Endometrial microvascular endothelial cells (primary cell): ENCODE data around the gene ASB2. TPM values are rescaled to one million over a fixed set of nuclear protein-coding genes. Genes with fewer than 3 reads are reported as not detected.

ENCODE experiments used
- in situ Hi-C: cut with HindIII; loops from 2 replicates; pipeline ENCODE4 v1.10.0; 2017; ENCODE audit warnings: low sequenced_read_pairs, low pct_unique_long_range_greater_than_20kb; ENCODE audit errors: inconsistent ontology term
- total RNA-seq: library from RNA; depleted of rRNA; stranded (reverse); fragments of >200 nt; gene quantifications from one replicate; pipeline ENCODE4 v1.2.3, GENCODE V29; 2015; ENCODE audit errors: inconsistent ontology term

Gene ASB2
- total RNA-seq, 1 donor from 2014 or later: not detected

DNA sequence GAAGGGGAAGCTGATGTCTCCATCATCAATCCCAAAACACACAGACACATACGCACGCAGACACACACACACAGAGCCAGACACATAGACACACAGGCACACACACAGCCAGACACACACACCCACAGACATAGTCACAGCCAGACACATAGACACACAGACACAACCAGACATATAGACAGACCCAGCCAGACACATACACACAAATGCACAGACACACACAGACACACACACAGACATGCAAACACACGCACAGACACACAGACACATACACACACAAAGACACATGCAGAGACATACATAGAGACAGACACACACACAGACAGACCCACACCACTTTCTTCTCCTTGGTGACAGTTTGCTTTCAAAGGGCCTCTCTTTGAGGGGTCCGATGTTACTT is 27.0 kb upstream of the ASB2 start:
- in situ Hi-C loops: no loop called here

DNA sequence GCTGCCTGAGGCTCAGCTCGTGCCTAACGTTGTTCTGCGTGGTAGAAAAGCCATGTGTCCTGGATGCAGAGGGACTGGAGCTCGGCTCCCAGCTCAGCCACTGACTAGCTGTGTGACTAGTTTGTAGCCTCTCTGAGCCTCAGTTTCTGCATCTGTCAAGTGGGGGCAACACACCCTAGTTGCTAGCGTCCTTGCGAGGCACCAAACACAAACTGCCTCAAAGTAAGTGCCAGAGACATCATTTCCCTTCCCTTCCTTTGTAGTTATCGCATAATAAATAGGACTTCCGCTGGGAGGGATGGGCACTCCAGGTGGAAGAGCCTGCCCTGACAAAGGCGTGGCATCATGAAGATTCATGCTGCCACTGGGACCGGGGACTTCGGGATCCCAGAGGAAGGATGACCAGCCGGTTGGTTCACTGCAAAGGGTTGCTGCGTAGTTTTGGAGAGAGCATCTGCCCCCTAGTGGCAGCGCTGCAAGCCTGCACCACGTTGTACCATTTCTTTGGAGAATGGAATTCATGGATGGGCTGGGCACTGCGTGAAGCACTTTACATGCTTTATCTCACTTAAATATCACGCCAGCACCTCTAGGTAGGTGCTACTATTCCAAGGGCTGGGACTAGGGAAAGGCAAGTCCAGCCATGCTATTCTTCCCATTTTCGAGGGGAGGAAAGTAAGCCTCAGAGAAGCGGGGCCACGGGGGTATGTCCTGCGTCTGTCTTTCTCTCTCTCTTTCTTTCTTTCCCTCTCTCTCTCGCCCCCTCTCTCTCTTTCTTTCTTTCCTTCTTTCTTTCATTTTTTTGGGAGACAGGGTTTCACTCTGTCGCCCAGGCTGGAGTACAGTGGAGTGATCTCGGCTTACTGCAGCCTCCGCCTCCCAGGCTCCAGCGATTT is 25.4 kb upstream of the ASB2 start:
- in situ Hi-C loops: no loop called here

DNA sequence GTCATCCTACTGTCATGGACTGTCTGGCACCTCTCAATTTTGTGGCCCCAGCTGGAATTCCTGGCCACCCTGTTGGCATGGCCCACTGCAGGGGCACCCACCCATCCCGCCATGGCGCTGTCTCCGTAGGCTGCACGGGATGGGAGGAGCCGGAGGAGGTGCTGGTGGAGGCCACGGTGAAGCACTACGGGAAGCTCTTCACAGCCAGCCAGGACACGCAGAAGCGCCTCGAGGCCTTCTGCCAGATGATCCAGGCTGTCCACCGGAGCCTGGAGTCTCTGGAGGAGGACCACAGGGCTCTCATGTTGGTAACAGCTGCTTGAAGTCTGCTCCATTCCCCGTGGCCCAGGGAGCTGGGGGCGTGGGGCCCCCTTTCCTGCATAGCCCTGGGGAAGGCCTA is 24.6 kb upstream of the ASB2 start:
- in situ Hi-C loops: no loop called here

GRCh38 chr14:94000267-94000666 is 23.9 kb upstream of the ASB2 start:
- in situ Hi-C loops: no loop called here

GRCh38 chr14:93999573-93999972 is 23.2 kb upstream of the ASB2 start:
- in situ Hi-C loops: no loop called here

DNA sequence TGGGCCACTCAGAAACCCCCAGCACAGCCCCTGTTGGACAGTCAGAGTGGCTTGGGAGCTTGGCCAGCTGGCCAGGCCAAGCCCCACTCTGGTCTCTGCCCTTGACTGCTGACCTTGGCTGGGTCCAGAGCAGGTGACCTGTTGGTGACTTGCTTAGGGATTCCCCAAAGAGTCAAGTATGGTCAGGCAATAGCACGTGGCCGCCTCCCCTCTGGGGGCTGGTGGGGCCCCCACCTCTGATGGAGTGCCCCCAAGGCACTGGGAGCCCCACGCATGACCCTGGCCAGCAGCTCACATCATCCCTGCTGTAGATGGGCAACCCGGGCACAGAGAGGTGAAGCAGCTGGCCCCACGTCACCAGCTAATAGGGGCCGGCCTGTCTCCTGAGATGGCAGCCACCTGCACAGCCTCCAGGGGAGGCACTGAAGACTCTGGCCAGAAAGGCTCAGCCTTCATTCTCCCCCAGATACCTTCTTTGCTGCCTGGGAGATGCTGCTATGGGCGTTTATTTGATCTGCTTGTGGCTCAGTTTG is 22.6 kb upstream of the ASB2 start:
- in situ Hi-C loops: no loop called here

DNA sequence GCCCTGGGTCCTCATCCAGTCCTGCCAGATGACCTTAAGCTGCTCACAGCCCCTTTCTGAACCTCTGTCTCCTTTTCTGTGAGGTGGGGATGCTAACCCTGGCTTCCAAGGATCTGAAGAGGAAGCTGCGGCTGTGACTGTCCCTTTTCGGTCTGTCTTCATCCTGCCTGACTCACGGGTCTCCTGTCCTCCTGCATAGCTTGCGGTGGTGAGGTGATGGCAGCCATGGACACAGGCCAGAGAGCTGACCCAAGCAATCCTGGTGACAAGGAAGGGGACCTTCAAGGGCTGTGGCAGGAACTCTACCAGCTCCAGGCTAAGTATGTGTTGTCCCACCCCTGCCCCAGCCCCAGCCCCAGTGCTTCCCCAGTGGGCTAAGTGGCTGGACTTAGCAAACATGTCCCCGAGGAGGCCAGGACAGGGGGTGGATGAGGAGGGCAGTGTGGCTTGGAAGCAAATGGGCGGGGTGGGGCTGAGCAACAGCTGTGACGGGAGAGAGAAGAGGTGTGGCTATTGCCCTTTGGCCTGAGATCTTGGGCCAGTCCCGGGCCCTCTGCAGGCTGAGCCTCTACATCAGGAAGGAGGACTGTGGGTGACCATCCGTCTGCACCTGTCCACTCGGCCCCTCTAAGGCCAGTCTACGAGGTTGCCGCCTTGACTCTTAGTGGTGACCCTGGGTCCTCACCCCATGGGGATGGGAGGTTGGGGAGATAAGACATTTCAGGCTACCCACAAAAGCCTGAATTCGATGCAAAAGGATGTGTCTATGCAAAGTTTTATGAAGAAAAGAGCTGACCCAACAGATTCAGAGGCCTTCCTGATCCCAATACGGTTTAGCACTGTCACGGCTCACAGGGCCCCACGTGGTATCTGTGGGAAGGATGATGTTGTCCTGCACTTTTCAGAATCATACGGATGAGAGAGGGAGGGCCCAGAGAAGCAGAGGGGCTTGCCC is 21.8 kb upstream of the ASB2 start:
- in situ Hi-C loops: no loop called here

- in situ Hi-C loops: no loop called here
These were observed 20.7 kb upstream of the ASB2 start, which contains the start of gene CCDC197 for GRCh38 chr14:93997082-93997481. Gene CCDC197, plus strand, starts transcription at chr14:93997301. Its CDS starts 831 bp downstream, at chr14:93998132.

- in situ Hi-C loops: no loop called here
These were observed 19.8 kb upstream of the ASB2 start for GRCh38 chr14:93996130-93996695.

DNA sequence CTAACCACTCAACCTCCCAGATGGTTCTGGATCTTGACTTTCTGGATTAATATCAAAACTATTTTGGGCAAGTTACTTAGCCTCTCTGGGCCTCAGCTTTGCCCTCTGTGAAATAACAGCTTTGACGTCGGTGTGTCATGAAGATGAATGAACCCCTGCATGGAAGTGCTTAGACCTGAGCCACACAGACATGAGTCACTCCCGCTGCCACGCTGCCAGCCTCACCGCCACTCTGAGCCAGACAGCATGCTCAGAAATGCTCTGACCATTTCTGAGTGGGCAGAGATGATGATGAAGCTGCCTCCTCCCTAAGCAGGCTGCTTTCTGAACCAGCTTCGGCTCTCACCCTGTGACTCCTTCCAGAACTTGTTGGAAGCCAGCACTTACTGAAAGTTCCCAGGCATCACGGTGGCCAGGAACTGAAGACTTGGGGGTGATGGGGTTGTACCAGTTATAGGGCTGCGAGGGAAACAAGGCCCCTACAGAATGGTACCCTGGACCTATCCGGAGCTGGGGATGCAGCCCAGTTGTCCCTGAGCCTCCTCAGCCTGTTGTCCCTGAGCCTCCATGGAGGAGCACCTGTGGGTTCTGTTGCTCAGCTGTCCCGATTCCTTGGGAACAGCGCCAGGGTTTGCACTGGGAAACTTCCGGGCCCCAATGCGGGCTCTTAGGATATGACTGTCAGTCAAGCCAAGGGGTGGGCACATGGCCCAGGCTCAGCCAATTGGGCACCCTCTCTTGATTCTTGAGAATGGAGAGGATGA is 18.7 kb upstream of the ASB2 start:
- in situ Hi-C loops: no loop called here

GRCh38 chr14:93993382-93993781 is 17.0 kb upstream of the ASB2 start:
- in situ Hi-C loops: no loop called here

- in situ Hi-C loops: no loop called here
These were observed 15.3 kb upstream of the ASB2 start for GRCh38 chr14:93991649-93992048.

DNA sequence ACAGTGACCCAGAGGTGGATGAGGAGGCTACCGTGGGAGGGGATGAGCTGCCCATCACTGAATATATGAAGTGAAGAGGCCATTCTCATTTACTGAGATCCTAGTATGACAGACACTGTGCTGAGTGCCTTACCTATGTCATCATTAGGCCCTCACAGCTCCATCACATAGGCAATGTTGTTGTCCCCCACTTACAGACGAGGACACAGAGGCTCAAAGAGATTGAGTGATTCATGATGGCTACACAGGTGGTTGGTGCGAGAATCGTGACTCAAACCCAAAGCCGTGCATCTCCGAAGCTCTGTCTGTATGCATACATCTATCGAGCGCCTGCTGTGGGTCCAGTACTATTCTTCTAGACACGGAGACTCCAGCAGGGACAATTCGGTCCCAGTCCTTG is 14.8 kb upstream of the ASB2 start:
- in situ Hi-C loops: no loop called here

DNA sequence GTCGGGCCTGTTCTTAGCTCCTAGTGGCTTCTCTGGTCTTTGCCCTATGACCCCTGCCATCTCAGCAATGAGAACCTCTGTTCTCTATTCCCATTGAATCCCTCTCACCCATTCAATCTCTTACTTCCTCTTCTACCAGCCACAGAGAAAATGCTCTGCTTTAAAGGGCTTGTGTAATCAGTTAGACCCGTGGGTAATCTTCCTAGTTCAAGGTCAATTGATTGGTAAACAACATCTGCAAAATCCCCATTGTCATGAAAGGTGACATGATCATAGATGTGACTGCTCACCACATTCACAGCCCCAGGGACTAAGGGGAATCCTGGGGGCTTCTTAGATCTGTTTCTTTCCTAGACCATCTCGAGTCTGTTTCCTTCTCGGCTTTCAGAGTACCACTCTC is 13.6 kb upstream of the ASB2 start:
- in situ Hi-C loops: no loop called here

GRCh38 chr14:93987815-93988476 is 11.6 kb upstream of the ASB2 start:
- in situ Hi-C loops: no loop called here

GRCh38 chr14:93987376-93987775 is 11.0 kb upstream of the ASB2 start:
- in situ Hi-C loops: no loop called here

- in situ Hi-C loops: no loop called here
These were observed 10.6 kb upstream of the ASB2 start for GRCh38 chr14:93986955-93987354.

DNA sequence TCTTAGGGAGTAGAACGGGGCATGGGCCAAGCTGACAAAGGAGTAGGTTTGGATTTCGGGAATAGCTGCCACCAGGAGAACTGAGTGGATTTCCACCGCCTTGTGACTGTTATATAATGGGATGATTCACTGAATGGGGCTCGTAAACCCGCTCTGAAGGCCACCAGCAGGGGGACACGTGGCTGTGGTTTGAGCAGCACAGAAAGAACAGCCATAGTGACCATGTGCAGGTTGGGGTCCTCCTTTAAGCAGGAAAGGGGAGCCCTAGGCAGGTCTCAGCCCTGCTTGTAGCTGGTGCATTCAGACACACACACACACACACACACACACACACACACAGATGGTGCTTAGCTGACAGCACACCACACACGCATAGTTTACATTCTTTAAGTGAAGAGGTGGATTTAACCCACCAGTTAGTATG is 8.6 kb upstream of the ASB2 start:
- in situ Hi-C loops: no loop called here
